K562 (cell line): ENCODE data around the gene ZNF792. TPM values are rescaled to one million over a fixed set of nuclear protein-coding genes. Genes with fewer than 3 reads are reported as not detected.

Experiments used
- ATAC-seq: fragments of 200-7000 bp; cut with Tn5 transposase; 3 replicates; pipeline ENCODE4 v1.9.1; 2020; ENCODE audit warnings: moderate library complexity
- BruUV-seq: library from RNA; stranded (reverse); fragments of 400-500 nt; replicated peaks from 2 replicates; lab custom pipeline; 2021; lab: Mats Ljungman, UMichigan
- CTCF ChIA-PET: fragments of 300-600 bp; formaldehyde crosslinking; extraction: SDS; loops from one replicate; lab custom pipeline; 2021; ENCODE audit warnings: low intra/inter-chr PET ratio; lab: Yijun Ruan, JAX
- POLR2A ChIA-PET: fragments of 300-600, 350-650 bp; sonication (Branson Sonifier 250); formaldehyde crosslinking; extraction: SDS; loops from one replicate; lab custom pipeline; 2021; ENCODE audit warnings: antibody characterized with exemption, inconsistent platforms; lab: Yijun Ruan, JAX
- DNase-seq, 4 experiments: peaks; one replicate each; pipeline versions ENCODE4 v3.0.0 to v3.0.0-alpha.2; 2011 to 2018; ENCODE audit warnings: low spot score in 3 of 4, mixed read lengths in 3 of 4; ENCODE audit errors: extremely low read depth in 1 of 4
- FAIRE-seq: peaks from 2 replicates; lab custom pipeline; 2011; peaks lifted over from hg19 to GRCh38; lab: Jason Lieb, UNC
- H2AFZ ChIP-seq: 2 replicates; pipeline ENCODE4 v1.6.0; 2011; ENCODE audit warnings: low read depth, low read length, control low read depth, inconsistent platforms
- H3K27ac ChIP-seq: fragments of 200-600 bp; 3 replicates; pipeline ENCODE4 v1.8.0; 2011; ENCODE audit warnings: low read depth, mild to moderate bottlenecking, control low read depth, inconsistent platforms, low read length, moderate library complexity, mixed read lengths; ENCODE audit errors: extremely low read depth
- H3K27me3 ChIP-seq, 2 experiments: fragments of 300-600 bp in 1 of 2; 2 replicates in 1 of 2; 3 replicates in 1 of 2; pipeline versions ENCODE4 v1.6.0 to v1.8.0; 2011; ENCODE audit warnings: inconsistent platforms in 2 of 2, low read length in 2 of 2, mild to moderate bottlenecking in 1 of 2, mixed read lengths in 1 of 2, moderate library complexity in 1 of 2; ENCODE audit not compliant: control insufficient read depth in 2 of 2, insufficient read depth in 2 of 2
- H3K36me3 ChIP-seq: fragments of 300-600 bp; 3 replicates; pipeline ENCODE4 v1.8.0; 2011; ENCODE audit warnings: mild to moderate bottlenecking, low read length, inconsistent platforms; ENCODE audit not compliant: control insufficient read depth, insufficient read depth
- H3K4me1 ChIP-seq, 2 experiments: fragments of 200-600 bp in 1 of 2; replicated peaks in 1 of 2; 2 replicates in 1 of 2; 3 replicates in 1 of 2; pipeline versions ENCODE4 v1.5.1 to v1.8.0; 2011; ENCODE audit warnings: inconsistent platforms in 2 of 2, low read length in 2 of 2, mild to moderate bottlenecking in 1 of 2, mixed read lengths in 1 of 2, moderate library complexity in 1 of 2; ENCODE audit not compliant: control insufficient read depth in 2 of 2, insufficient read depth in 2 of 2
- H3K4me2 ChIP-seq: 2 replicates; pipeline ENCODE4 v1.6.1; 2011; ENCODE audit warnings: low read length, control low read depth, inconsistent platforms, mixed read lengths; ENCODE audit not compliant: insufficient read depth
- H3K4me3 ChIP-seq: fragments of 200-600 bp; sonication (generic), shearing (Covaris generic); 2 replicates; pipeline ENCODE4 v1.5.1; 2016; ENCODE audit warnings: control low read depth, inconsistent platforms
- H3K79me2 ChIP-seq: fragments of 200-600 bp; 3 replicates; pipeline ENCODE4 v1.8.0; 2011; ENCODE audit warnings: low read length, inconsistent platforms; ENCODE audit not compliant: control insufficient read depth, insufficient read depth
- H3K9ac ChIP-seq, 2 experiments: 2 replicates each; pipeline versions ENCODE4 v1.6.0 to v1.6.1; 2011; ENCODE audit warnings: low read depth in 2 of 2, low read length in 2 of 2, control low read depth in 1 of 2, inconsistent platforms in 1 of 2, mild to moderate bottlenecking in 1 of 2, mixed read lengths in 1 of 2; ENCODE audit not compliant: insufficient read depth in 1 of 2
- H3K9me1 ChIP-seq: one replicate; pipeline ENCODE4 v1.6.0; 2011; ENCODE audit warnings: inconsistent platforms, mild to moderate bottlenecking, low read length, moderate library complexity; ENCODE audit not compliant: control insufficient read depth, insufficient read depth
- H3K9me3 ChIP-seq: replicated peaks from 2 replicates; pipeline ENCODE4 v1.5.1; 2011; ENCODE audit warnings: low read depth, low read length, inconsistent platforms; ENCODE audit not compliant: control insufficient read depth, insufficient read depth
- H4K20me1 ChIP-seq: replicated peaks from 2 replicates; pipeline ENCODE4 v1.6.1; 2011; ENCODE audit warnings: low read length, inconsistent platforms, mixed read lengths; ENCODE audit not compliant: control insufficient read depth, insufficient read depth
- FOXA3 ChIP-seq, 2 experiments: fragments of 450-650 bp in 1 of 2; sonication (generic) in 1 of 2; formaldehyde crosslinking; IDR thresholded peaks in 1 of 2; conservative IDR thresholded peaks in 1 of 2; 2 replicates each; pipeline versions ENCODE4 v1.4.0 to v1.8.0; 2020 to 2022; ENCODE audit warnings: mild to moderate bottlenecking in 2 of 2, missing genetic modification reagents in 1 of 2
- GATA2 ChIP-seq: sonication (generic); formaldehyde crosslinking; IDR thresholded peaks from 2 replicates; pipeline ENCODE4 v1.4.0; 2020; ENCODE audit warnings: mild to moderate bottlenecking, missing genetic modification reagents
- SOX6 ChIP-seq: fragments of 450-650 bp; IDR thresholded peaks from 2 replicates; pipeline ENCODE4 v1.6.1; 2014; ENCODE audit warnings: mild to moderate bottlenecking
- ZNF165 ChIP-seq: fragments of 250-450 bp; sonication (Bioruptor Pico); IDR thresholded peaks from 2 replicates; pipeline ENCODE4 v1.4.0; 2020; ENCODE audit warnings: borderline replicate concordance
- ZNF445 ChIP-seq: fragments of 250-450 bp; sonication (Bioruptor Pico); IDR thresholded peaks from 2 replicates; pipeline ENCODE4 v1.4.0; 2020; ENCODE audit warnings: low read depth, mild to moderate bottlenecking, moderate library complexity
- ZNF583 ChIP-seq: fragments of 250-450 bp; sonication (Bioruptor Pico); IDR thresholded peaks from 2 replicates; pipeline ENCODE4 v1.4.0; 2020
- ZNF699 ChIP-seq: fragments of 250-450 bp; sonication (Bioruptor Pico); IDR thresholded peaks from 2 replicates; pipeline ENCODE4 v1.8.0; 2021; ENCODE audit warnings: mild to moderate bottlenecking, moderate library complexity; ENCODE audit not compliant: insufficient replicate concordance
- ZNF830 ChIP-seq: fragments of 250-450 bp; sonication (Bioruptor Pico); IDR thresholded peaks from 2 replicates; pipeline ENCODE4 v1.5.0; 2021; ENCODE audit warnings: mild to moderate bottlenecking
- WGBS: fragments of 100-300 bp; shearing (Covaris generic); methylation state at CpG from one replicate; pipeline ENCODE4 v1.1.6; 2016; ENCODE audit warnings: low coverage, mixed read lengths; ENCODE audit not compliant: insufficient coverage; ENCODE audit errors: missing lambda C conversion rate; 5-methylcytosine and 5-hydroxymethylcytosine counted together
- in situ Hi-C: fragments of 300-500 bp; cut with MboI; formaldehyde crosslinking; loops from 4 replicates; pipeline ENCODE4 v1.15.0; 2018; ENCODE audit warnings: inconsistent platforms, mixed read lengths
- intact Hi-C: fragments of 100-400 bp; cut with micrococcal nuclease; formaldehyde crosslinking; loops from 2 replicates; pipeline ENCODE4 v1.14.2; 2022
- polyA plus RNA-seq, 8 experiments: library from polyadenylated mRNA; depleted of rRNA in 4 of 8; stranded (reverse) in 5 of 8; unstranded in 3 of 8; fragments of >200 nt; fragmentation: Nextera tagmentation in 2 of 8; fragmentation: Illumina TruSeq in 1 of 8; extraction: Ambion mirVana in 2 of 8; extraction: Trizol in 1 of 8; gene quantifications; 2 replicates each; pipeline versions ENCODE4 v1.2.1 to v1.2.3, GENCODE V29; 2011 to 2014; ENCODE audit warnings: inconsistent platforms in 1 of 8, missing spikeins in 1 of 8
- total RNA-seq, 7 experiments: library from RNA; depleted of rRNA in 6 of 7; stranded (reverse); fragments of >200 nt in 6 of 7; fragmentation: Illumina TruSeq in 2 of 7; extraction: Trizol in 2 of 7; gene quantifications; 2 replicates each; pipeline versions ENCODE4 v1.2.1 to v1.2.3, GENCODE V29; 2011 to 2021; ENCODE audit warnings: low replicate concordance in 1 of 7
- TF ChIP-seq, protein P1 (sequence below): fragments of 450-650 bp; IDR thresholded peaks from 2 replicates; pipeline ENCODE4 v1.6.1; 2016; ENCODE audit warnings: mild to moderate bottlenecking
- TF ChIP-seq, protein P2 (sequence below): sonication (generic); formaldehyde crosslinking; IDR thresholded peaks from 2 replicates; pipeline ENCODE4 v1.8.0; 2022; ENCODE audit warnings: mild to moderate bottlenecking, missing genetic modification reagents

Gene ZNF792
- total and polyA plus RNA-seq, 9 of the 15 experiments (the other 6 are each of a cell fraction or from before 2014, with no cell fraction given), result 3.3 to 16.5 (median 10.4) TPM

DNA sequence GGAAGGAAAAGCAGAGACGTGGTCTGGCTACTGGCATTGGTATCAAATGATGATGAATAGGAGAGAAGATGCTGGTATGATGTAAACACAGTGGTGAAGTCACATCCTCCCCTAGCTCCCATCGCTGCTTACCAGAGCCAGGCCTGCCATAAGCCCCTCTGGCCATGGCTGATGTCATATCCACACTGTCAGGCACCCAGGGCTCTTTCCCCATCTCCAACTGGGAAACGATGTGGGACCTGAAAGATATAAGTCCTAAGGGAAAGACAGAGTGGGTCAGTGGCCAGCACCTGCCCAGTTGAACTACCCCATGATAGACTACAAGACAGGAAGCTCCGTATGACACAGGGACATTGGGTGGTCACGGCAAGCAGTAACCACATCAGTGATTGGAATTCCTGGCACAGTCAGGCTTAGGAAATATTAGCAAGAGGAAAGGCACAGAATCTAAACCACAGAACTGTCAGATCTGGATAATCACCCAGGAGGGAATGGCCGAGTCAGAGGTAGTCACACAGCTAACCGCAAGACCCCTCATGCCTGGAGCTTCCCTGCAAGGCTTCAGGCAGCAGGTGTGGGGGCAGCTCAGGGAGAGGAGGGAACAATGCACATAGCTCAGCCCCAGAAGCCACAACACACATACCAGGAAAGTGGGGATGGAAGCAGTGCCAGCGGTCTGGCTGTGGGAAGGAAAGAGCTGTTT, 3.8 kb downstream of the ZNF792 start:
- TF ChIP-seq ZNF165 (CRISPR knock-in tag), result no peak
- TF ChIP-seq ZNF699 (CRISPR knock-in tag), result no peak
- TF ChIP-seq GATA2, result 0 out of 2 replicates have a peak, but pooled peaks have one; percentile 14
- TF ChIP-seq, all 486 proteins: peak for 1
- Histone ChIP-seq H3K4me2 (no peak overlapping the region), H3K4me3 (no peak overlapping the region), H3K27me3 (no peaks in the 10 kb centered on the region), H2AFZ (no peak overlapping the region), H3K4me1 (peaks cover 12 to 28% of the 10 kb centered on the region in 2 experiments; a peak in 4 of 5 replicates), H3K36me3 (peaks cover 66% of the 10 kb centered on the region), H3K79me2 (peaks cover 47% of the 10 kb centered on the region), H3K9me1 (no peaks in the 10 kb centered on the region), H3K27ac (no peak overlapping the region), H3K9ac (no peak overlapping the region), H4K20me1 (no peaks in the 10 kb centered on the region), H3K9me3 (peaks cover 62% of the 10 kb centered on the region)
- in situ Hi-C loops, result no loop called here
- no peak for ATAC-seq
- CTCF ChIA-PET, result no interaction called here
- no peak for DNase-seq
- intact Hi-C loops, result no loop called here
- POLR2A ChIA-PET, result no interaction called here
- FAIRE-seq, result no peak
- BruUV-seq, result no TSS peak
- WGBS, result 94% methylated on average over 8 of the region's 8 CpGs

DNA sequence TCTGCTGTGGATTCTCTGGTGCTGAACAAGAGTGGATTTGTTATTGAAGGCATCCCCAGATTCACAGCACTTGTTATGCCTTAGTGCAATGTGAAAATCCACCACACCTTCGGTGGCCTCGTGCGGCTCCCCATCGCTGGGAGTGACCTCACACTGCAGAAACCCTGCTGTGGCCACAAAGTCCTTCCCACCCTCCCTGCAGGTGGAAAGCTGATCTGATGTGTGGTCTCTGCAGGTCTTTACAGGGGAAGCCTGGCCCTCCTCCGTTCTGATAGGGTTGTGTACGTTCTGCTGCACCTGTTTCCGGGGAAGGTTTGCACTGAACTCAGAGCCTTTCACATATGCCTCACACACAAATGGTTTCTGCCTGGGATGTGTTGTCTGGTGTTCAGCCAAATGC, 5.0 kb downstream of the ZNF792 start:
- intact Hi-C loops, result no loop called here
- in situ Hi-C loops, result no loop called here
- Histone ChIP-seq H3K27ac (no peak overlapping the region), H3K9ac (no peak overlapping the region), H3K9me3 (peaks cover 65% of the 10 kb centered on the region), H3K4me2 (no peak overlapping the region), H4K20me1 (no peaks in the 10 kb centered on the region), H2AFZ (no peak overlapping the region), H3K9me1 (no peaks in the 10 kb centered on the region), H3K4me3 (no peak overlapping the region), H3K4me1 (peaks cover 12 to 25% of the 10 kb centered on the region in 2 experiments; a peak in 4 of 5 replicates)
- FAIRE-seq, result no peak
- no peak for DNase-seq
- WGBS, result 79% methylated on average over 6 of the region's 7 CpGs
- CTCF ChIA-PET, result no interaction called here
- POLR2A ChIA-PET, result no interaction called here
- no TSS peak for BruUV-seq
- TF ChIP-seq, protein P1, sequence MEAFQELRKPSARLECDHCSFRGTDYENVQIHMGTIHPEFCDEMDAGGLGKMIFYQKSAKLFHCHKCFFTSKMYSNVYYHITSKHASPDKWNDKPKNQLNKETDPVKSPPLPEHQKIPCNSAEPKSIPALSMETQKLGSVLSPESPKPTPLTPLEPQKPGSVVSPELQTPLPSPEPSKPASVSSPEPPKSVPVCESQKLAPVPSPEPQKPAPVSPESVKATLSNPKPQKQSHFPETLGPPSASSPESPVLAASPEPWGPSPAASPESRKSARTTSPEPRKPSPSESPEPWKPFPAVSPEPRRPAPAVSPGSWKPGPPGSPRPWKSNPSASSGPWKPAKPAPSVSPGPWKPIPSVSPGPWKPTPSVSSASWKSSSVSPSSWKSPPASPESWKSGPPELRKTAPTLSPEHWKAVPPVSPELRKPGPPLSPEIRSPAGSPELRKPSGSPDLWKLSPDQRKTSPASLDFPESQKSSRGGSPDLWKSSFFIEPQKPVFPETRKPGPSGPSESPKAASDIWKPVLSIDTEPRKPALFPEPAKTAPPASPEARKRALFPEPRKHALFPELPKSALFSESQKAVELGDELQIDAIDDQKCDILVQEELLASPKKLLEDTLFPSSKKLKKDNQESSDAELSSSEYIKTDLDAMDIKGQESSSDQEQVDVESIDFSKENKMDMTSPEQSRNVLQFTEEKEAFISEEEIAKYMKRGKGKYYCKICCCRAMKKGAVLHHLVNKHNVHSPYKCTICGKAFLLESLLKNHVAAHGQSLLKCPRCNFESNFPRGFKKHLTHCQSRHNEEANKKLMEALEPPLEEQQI, result no peak
- TF ChIP-seq, protein P2, sequence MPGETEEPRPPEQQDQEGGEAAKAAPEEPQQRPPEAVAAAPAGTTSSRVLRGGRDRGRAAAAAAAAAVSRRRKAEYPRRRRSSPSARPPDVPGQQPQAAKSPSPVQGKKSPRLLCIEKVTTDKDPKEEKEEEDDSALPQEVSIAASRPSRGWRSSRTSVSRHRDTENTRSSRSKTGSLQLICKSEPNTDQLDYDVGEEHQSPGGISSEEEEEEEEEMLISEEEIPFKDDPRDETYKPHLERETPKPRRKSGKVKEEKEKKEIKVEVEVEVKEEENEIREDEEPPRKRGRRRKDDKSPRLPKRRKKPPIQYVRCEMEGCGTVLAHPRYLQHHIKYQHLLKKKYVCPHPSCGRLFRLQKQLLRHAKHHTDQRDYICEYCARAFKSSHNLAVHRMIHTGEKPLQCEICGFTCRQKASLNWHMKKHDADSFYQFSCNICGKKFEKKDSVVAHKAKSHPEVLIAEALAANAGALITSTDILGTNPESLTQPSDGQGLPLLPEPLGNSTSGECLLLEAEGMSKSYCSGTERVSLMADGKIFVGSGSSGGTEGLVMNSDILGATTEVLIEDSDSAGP (CRISPR knock-in tag), result no peak
- TF ChIP-seq FOXA3 (CRISPR knock-in tag; conservative IDR thresholded peaks at IDR 0.05 in 1 of 2, IDR thresholded peaks at IDR 0.05 in 1 of 2) (no peak), ZNF830 (CRISPR knock-in tag) (no peak), SOX6 (no peak), ZNF583 (CRISPR knock-in tag) (no peak), ZNF445 (CRISPR knock-in tag) (no peak)
- TF ChIP-seq, all 486 proteins: peak for 0
- peaks cover 69% of the 10 kb centered on the region for H3K36me3 ChIP-seq
- H3K27me3 ChIP-seq, result no peaks in the 10 kb centered on the region
- no peak for ATAC-seq
- H3K79me2 ChIP-seq, result peaks cover 47% of the 10 kb centered on the region
